Fibroblast of skin of abdomen (primary cell): Measurements from ENCODE around the gene MRPL20.
A peak's percentile ranks its signal among the peaks of the same experiment; 100 is the strongest.
"Not testable (repeated sequence)": the region's sequence is repeated elsewhere in the genome, so short reads cannot be mapped to it uniquely, and the experiment has no call there.

Experiments
- DNase-seq: peaks from one replicate; pipeline ENCODE4 v3.0.0-alpha.2; 2013

The MRPL20 gene

GRCh38 chr1:1425753-1426495, 18.8 kb upstream of the MRPL20 start:
- no peak for DNase-seq

DNA sequence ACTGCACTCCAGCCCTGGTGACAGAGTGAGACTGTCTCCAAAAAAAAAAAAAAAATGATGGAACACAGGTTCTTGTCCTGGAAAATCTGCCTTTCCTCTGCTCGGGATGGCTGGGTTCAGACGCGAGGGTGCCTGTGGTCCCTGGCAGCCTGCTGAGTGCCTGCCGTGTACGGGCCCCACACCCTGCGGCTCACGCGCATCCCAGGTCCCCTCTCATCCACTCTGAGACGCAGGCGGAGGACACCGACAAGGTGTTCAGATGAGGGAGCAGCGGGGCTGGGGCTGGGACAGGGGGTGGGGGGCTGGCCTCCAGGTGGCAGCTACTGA, 18.3 kb upstream of the MRPL20 start:
- no peak for DNase-seq

DNA sequence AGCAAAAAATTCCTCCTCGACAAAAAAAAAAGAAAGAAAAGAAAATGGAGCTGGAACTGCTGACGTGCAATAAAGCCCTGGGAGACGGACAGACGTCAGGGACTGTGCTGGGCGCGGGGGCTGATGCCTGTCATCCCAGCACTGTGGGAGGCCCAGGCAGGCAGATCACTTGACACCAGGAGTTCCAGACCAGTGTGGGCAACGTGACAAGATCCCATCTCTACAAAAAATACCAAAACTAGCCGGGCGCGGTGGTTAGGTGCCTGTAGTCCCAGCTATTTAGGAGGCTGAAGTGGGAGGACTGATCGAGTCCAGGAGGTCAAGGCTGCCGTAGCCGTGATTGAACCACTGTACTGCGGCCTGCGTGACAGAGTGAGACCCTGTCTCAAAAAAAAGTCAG, 17.6 kb upstream of the MRPL20 start:
- no peak for DNase-seq

DNA sequence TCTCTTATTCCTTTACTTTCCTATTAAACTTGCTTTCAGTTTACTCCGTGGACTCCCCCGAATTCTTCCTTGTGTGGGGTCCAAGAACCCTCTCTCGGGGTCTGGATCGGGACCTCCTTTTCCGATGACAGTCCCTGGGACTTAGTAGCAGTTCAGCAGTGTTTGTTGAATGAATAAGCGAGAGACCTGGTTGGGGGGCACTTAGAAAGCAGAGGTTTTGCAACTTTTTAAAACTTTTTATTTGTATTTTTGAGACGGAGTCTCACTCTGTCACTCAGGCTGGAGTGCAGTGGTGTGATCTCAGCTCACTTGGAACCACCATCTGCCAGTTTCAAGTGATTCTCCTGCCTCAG, 16.1 kb upstream of the MRPL20 start:
- DNase-seq, result no peak

DNA sequence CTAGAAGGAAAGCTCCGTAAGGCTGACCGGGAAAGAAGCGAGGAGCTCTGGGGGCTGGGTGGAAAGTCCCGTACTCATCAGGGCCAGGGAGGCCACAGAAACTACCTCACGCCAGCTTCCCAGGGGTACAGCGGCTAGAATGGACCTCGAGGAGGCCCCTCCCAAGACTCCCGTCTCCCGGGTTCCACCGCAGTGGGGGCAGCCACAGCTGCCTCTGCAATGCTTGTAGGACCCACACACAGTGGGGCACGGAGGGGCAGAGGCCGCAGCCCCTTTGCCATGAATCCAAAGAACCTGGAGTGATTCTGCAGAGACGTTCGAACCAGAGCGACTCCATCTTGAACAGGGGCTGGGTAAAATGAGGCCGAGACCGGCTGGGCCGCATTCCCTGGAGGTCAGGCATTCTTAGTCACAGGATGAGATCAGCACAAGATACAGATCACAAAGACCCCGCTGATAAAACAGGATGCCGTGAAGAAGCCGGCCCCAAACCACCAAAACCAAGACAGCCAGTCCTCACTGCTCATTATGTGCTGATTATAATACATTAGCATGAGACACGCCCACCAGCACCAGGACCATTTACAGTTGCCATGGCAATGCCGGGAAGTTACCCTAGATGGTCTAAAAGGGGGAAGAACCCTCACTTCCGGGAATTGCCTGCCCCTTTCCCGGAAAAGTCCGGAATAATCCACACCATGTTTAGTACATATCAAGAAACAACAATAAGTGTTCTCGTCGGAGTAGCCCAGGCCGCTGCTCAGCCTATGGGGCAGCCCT, 15.6 kb upstream of the MRPL20 start:
- DNase-seq, result peak; percentile 64

DNA sequence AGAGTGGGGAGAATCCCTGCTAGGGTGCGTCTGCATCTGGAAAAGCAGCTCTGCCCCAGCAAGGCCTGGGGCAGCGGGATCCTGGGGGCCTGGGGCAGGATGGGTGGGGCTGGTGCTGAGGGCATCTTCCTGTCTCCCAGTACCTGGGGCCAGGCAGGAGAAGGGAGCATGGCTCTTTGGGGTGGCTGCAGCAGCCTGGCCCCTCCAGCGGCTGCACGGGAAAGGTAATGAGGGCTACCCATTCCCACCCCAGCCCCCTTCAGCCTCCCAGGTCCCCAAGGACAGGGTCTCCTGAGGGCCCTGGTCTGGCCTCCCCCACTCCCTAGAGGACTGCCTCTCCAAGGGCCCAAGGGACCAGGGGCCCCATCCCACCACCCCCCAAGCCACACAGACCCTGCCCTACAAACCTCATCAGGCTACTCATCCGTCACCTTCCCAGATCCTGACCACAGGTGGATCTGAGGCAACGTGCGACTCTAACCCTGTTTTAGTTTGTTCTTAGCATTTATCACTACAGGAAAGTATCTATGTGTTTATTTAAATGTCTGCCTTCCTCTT, 14.9 kb upstream of the MRPL20 start:
- DNase-seq, result no peak

DNA sequence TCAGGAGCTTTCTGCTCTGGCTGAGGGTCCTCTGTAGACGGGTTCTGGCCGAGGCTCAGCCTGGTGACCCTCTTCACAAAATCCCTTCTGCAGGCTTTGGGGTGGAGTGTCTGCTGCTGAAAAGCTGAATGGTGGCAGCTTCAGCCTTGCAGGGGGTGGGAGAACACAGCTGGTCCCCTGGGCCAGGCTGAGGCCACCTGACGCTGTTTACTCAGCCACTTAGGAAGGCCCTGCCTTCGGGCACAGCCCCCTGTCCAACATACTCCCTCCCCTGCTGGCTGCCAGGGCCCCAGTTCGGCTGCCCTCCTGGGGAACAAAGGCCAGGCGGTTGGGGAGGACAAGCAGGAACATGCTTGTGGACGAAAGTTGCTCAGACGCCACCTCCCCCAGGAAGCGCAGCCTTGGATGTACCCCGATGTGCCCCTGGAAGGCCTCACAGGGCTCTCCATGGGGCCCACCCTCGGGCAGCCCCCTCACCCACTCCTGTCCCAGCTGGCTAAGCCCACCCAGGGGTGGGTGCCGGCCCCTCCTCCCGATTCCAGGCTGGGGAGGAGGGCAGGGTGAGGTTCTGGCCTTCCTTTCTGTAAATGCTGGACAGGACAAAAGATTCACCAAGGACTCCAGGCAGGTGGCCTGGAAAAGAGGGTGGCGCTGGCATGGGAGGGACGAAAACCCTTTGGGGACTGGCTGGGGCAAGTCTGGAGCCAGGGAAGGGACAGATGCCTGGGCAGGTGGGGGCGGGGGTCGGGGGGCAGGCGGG, 14.2 kb upstream of the MRPL20 start, which contains the start of gene ANKRD65:
Gene ANKRD65 (minus strand): TSS at position 130 of the 760 bp plus-strand sequence. CDS start 271 bp downstream, outside the sequence.
- DNase-seq, result no peak

DNA sequence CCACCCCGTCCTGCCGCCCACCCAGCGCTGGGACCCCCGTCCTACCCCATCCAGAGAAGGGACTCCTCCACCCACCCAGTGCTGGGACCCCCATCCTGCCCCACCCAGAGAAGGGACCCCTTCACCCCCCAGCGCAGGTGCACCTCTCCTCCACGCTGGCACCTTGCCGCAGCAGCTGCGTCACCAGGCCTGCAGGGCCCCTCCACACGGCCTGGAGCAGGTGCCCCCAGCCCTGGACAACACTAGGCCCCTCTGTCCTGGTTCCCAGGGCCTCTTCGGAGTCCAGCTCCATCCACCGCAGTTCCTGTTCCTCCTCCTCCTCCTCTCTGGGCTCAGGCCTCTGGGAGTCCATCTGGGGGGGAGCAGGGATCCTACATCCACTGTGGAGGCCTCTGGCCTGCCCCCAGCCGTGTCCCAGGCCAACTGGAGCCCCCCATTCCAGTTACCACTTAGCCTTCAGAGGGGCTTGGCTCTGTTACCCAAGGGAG, 13.6 kb upstream of the MRPL20 start:
- no peak for DNase-seq

GRCh38 chr1:1419813-1420653, 12.9 kb upstream of the MRPL20 start:
- DNase-seq, result no peak

- DNase-seq, result no peak
Measured at GRCh38 chr1:1419363-1419812, 12.3 kb upstream of the MRPL20 start.

DNA sequence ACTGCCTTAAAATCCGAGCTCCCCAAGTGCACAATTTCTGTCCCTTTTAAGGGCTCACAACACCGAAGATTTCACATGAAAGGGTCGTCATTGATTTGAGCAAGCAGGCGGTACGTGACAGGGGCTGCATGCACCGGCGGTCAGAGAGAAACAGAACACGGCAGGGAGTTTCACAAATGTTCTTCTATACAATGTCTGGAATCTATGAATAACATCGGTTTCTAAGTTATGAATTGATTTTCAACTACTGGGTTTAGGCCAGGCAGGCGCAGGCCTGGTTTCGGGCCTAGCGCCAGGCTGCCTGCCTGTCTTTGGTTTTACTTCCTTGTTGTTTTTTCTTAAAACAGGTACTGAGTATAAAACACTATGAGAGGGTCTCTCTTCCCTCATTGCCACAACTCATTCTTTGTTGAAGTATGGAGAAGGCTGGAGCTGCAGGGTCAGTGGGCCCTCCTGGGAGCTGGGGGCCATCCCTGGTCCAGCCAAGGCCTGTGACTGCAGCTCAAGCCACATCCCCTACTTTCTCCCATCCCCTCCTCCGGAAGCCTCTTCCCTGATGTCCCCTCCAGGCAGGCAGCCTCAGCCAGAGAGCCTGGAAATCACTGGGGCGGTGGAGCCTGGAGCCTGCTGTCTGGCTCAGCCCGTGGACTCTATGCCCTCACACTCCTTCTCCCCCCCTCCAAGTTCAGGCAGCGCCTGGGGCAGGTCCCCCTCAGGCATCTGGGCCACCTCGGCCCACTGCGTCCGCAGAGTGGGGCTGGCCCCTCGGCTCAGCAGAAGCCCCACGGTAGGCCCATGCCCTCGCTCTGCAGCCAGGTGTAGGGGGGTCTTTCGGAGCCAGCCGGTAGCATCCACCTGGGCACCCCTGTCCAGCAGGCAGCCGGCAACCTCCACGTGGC, 11.6 kb upstream of the MRPL20 start:
- no peak for DNase-seq

GRCh38 chr1:1417825-1418463, 10.9 kb upstream of the MRPL20 start:
- DNase-seq, result not testable (repeated sequence)

DNA sequence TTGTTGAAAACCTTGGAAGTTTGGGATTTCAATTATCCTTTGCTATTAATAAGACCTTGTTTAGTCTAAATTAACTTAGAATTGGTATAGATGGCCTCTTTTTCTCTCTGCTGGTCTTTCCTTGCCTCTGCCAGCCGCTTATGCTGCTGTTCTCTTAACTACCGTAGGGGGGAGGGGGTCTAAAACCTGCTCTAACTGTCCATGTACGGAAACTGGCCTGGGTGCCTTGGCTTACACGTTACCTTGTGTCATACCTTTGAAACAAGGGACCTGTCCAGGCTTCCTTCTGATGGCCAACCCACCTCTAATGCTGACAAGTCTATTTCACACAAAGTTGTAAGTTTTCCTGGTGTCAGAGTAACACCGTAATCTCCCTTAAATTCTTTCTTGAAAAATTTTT, 10.3 kb upstream of the MRPL20 start:
- not testable (repeated sequence) for DNase-seq

DNA sequence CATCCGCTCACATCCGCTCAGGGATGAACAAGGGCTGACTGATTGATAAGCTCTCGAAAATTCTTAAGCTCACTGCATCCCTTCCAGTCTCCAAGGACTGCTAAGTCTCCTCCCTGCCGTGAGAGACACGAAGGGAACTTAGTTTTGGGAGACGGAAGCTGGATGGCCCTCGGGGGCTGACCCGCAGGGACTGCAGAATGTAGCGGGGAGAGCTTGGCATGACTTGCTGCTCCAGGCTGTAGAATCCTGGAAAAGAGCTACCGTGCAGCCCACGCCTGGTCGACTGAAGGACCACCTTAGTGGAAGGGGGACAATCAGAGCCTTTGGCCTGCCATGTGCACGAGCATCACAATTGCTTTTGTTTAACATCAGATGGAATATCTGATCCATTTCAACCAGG, 8.7 kb upstream of the MRPL20 start:
- DNase-seq, result no peak

DNA sequence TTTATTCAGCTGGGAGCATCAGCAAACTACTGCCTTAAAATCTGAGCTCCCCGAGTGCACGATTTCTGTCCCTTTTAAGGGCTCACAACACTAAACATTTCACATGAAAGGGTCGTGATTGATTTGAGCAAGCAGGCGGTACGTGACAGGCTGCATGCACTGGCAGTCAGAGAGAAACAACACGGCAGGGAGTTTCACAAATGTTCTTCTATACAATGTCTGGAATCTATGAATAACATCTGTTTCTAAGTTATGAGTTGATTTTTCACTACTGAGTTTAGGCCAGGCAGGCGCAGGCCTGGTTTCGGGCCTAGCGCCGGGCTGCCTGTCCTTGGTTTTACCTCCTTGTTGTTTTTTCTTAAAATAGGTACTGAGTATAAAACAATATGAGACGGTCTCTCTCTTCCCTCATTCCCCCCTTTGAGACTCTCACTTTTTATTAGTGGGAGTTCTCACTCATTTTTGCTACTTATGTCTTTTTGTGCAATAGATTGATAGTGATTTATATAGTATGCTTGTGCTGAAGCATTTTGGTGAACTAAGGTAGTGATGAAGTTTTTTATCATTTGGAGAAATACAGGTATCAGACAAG, 5.3 kb upstream of the MRPL20 start:
- not testable (repeated sequence) for DNase-seq

DNA sequence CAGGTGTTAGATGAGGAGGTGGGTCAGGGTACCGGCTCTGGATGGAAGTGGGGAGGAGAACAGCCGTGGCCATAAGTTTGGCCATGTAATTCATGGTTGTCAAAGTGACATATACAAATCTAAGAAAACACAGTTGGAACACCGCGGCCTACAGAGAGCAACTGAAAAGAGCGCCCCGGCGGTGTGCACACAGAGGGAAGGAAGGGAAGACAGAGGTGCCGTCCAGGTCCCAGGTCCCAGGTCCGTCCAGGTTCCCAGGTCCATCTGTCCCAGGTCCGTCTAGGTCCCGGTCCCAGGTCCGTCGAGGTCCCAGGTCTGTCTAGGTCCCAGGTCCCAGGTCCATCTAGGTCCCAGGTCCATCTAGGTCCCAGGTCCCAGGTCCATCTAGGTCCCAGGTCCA, 4.5 kb upstream of the MRPL20 start:
- no peak for DNase-seq

- DNase-seq, result not testable (repeated sequence)
Measured at GRCh38 chr1:1410238-1410637, 3.1 kb upstream of the MRPL20 start.

DNA sequence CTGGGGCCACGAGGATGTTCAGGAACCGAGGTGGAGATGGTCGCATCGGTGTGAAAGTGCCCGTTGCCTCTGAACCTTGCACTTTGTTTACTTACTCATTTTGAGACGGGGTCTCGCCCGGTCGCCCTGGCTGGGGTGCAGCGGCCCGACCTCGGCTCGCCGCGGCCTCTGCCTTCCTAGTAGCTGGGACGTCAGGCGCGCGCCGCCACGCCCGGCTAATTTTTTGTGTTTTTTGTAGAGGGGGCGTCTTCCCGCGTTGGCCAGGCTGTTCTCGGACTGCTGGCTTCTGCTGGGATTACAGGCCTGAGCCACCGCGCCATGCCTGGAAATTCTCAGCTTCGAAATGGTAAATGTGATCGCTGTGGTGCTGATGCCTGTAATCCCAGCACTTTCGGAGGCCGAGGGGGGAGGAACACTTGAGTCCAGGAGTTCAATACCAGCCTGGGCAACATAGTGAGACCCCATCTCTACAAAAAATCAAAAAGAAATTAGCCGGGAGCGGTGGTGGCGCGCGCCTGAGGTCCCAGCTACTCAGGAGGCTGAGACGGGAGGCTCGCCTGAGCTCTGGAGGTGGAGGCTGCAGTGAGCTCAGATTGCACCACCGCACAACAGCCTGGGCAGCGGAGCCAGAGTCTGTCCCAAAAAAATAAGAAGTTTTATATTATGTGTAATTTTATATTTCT, 684 bp upstream of the MRPL20 start:
- DNase-seq, result peak; percentile 24

GRCh38 chr1:1406101-1406820, 832 bp downstream of the MRPL20 start:
- no peak for DNase-seq
